K562 treated with DMSO at 1 percent for 24 hours (cell line): ENCODE data around the gene OR9A2. TPM values are rescaled to one million over a fixed set of nuclear protein-coding genes. Genes with fewer than 3 reads are reported as not detected.

Source experiments
- total RNA-seq: library from RNA; unstranded; fragments of 300-600 nt; gene quantifications from 2 replicates; pipeline ENCODE4 v1.2.3, GENCODE V29; 2022; ENCODE audit warnings: low read depth; ENCODE audit not compliant: insufficient read depth

Gene OR9A2
- not detected in 2 replicates for total RNA-seq

GRCh38 chr7:143027032-143027431, at the start of gene OR9A2:
TSS of gene OR9A2 (minus strand) at chr7:143027132. CDS start at chr7:143027132, 0 bp downstream.

GRCh38 chr7:143052041-143052440, 25.1 kb upstream of the OR9A2 start, which contains the start of gene OR6V1:
TSS of gene OR6V1 (plus strand) at chr7:143052341. CDS start at chr7:143052341, 0 bp downstream.

Other genes with a start within 250 kb of the OR9A2 start
- 5.9 and 7.1 TPM in 2 replicates for gene EPHB6, start 172.1 kb downstream of the OR9A2 start, total RNA-seq
- gene TRPV6, start 141.4 kb downstream of the OR9A2 start, total RNA-seq = 1.1 and 1.7 TPM in 2 replicates
- not detected in 2 replicates for gene TRPV5, start 93.4 kb downstream of the OR9A2 start, total RNA-seq
- gene LLCFC1, start 87.6 kb downstream of the OR9A2 start, total RNA-seq = not detected in 2 replicates
- 26.1 and 30.0 TPM in 2 replicates for gene KEL, start 64.8 kb downstream of the OR9A2 start, total RNA-seq
- gene OR6V1, start 25.2 kb upstream of the OR9A2 start, total RNA-seq = not detected in 2 replicates
- gene PIP, start 104.9 kb upstream of the OR9A2 start, total RNA-seq = not detected in 2 replicates
- gene TAS2R39, start 156.3 kb upstream of the OR9A2 start, total RNA-seq = not detected in 2 replicates
- not detected in 2 replicates for gene TAS2R40, start 194.9 kb upstream of the OR9A2 start, total RNA-seq
- gene GSTK1, start 236.3 kb upstream of the OR9A2 start, total RNA-seq = 213 and 217 TPM in 2 replicates